Measurements from ENCODE around the gene ZNF385D. TPM values are rescaled to one million over a fixed set of nuclear protein-coding genes. Genes with fewer than 3 reads are reported as not detected.

The ZNF385D gene
- total RNA-seq, 6 experiments from 2014 or later: 0.06 to 2.7 (median 0.59) TPM; not detected in 1

DNA sequence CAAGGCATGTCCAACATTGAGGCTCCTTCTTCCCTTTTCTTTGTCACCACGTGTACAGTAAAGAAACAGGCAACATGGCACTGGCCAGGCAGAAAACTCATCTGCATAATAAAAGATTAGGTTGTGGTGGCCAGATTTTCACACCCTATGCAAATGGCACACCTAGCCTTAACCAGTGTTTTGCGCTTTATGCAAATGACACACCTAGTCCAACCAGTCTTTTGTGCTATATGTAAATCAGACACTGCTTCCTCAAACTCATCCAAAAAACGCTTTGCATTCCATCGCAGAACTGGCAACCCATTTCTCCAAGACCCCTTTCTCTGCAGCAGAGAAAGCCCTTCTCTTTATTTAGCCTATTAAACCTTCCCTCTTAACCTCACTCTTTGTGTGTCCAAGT lies 109.1 kb downstream of the ZNF385D start:
- Histone ChIP-seq H3K4me1 (peaks cover 0 to 27% (median 0%) of the 10 kb centered on the region in 4 donors), H3K4me3 (no peak overlapping the region), H3K9me3 (no peaks in the 10 kb centered on the region), H3K27ac (no peak overlapping the region), H3K27me3 (no peaks in the 10 kb centered on the region), H3K36me3 (no peaks in the 10 kb centered on the region)
- DNase-seq (no peak), ATAC-seq (no peak)
- 67% methylated on average over 4 of the region's 4 CpGs for WGBS (ENCODE audit: insufficient coverage, low coverage, low lambda C conversion rate, missing lambda C conversion rate)
- TF ChIP-seq POLR2A (IDR thresholded peaks at IDR 0.05): no peak
- TF ChIP-seq, protein P1, sequence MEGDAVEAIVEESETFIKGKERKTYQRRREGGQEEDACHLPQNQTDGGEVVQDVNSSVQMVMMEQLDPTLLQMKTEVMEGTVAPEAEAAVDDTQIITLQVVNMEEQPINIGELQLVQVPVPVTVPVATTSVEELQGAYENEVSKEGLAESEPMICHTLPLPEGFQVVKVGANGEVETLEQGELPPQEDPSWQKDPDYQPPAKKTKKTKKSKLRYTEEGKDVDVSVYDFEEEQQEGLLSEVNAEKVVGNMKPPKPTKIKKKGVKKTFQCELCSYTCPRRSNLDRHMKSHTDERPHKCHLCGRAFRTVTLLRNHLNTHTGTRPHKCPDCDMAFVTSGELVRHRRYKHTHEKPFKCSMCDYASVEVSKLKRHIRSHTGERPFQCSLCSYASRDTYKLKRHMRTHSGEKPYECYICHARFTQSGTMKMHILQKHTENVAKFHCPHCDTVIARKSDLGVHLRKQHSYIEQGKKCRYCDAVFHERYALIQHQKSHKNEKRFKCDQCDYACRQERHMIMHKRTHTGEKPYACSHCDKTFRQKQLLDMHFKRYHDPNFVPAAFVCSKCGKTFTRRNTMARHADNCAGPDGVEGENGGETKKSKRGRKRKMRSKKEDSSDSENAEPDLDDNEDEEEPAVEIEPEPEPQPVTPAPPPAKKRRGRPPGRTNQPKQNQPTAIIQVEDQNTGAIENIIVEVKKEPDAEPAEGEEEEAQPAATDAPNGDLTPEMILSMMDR (IDR thresholded peaks at IDR 0.05): no peak
- intact Hi-C loops (cut with DNase I): no loop called here

DNA sequence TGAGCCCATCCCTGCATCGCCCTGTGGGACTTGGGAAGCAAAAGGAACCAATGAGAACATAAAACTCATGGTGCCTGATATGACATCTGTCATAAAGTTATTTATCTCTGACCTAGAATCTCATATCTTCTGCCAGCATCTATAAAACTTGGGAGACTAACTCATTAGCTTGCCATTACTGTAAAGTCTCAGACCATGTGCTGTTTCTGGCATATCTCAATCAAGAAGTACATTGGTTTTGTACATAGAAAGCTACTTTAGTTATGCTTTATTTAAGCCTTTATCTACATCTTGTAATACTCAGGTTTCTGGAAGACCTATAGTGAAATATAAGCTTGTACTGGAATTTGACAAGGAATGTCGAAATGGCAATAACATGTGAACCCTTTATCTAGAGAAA lies 112.5 kb downstream of the ZNF385D start:
- ATAC-seq (no peak), DNase-seq (no peak)
- intact Hi-C loops (cut with DNase I): no loop called here
- 60% methylated on average over 2 of the region's 2 CpGs for WGBS (ENCODE audit: insufficient coverage, low coverage, low lambda C conversion rate, missing lambda C conversion rate)
- TF ChIP-seq, protein P1 (IDR thresholded peaks at IDR 0.05): no peak
- no peak for TF ChIP-seq POLR2A (IDR thresholded peaks at IDR 0.05)
- H3K36me3 ChIP-seq: no peaks in the 10 kb centered on the region
- H3K9me3 ChIP-seq: no peaks in the 10 kb centered on the region
- H3K27ac ChIP-seq: no peak overlapping the region
- H3K4me1 ChIP-seq: no peaks in the 10 kb centered on the region
- no peaks in the 10 kb centered on the region for H3K27me3 ChIP-seq
- no peak overlapping the region for H3K4me3 ChIP-seq

DNA sequence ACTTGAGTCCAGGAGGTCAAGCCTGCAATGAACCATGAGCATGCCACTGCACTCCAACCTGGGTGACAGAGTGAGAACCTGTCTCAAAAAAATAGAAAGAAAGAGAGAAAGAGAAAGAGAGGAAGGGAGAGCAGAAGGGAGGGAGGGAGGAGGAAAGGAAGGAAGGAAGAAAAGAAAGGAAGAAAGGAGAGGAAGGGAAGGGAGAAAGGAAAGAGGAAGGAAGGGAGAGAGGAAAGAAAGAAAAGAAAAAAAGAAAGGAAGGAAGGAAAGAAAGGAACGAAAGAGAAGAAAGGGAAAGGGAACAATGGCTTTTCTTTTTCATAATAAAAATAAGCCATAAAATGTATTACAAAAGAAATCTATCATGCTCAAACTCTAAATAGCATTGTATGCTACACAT lies 116.9 kb downstream of the ZNF385D start:
- 53% methylated on average over 1 of the region's 1 CpG for WGBS (ENCODE audit: insufficient coverage, low coverage, low lambda C conversion rate, missing lambda C conversion rate)
- intact Hi-C loops (cut with DNase I): no loop called here
- TF ChIP-seq, protein P1 (IDR thresholded peaks at IDR 0.05): no peak
- no peak for TF ChIP-seq POLR2A (IDR thresholded peaks at IDR 0.05)
- Histone ChIP-seq H3K36me3 (no peaks in the 10 kb centered on the region), H3K9me3 (no peaks in the 10 kb centered on the region), H3K4me1 (no peaks in the 10 kb centered on the region), H3K27me3 (no peaks in the 10 kb centered on the region), H3K27ac (no peak overlapping the region), H3K4me3 (no peak overlapping the region)
- DNase-seq (no peak), ATAC-seq (no peak)

DNA sequence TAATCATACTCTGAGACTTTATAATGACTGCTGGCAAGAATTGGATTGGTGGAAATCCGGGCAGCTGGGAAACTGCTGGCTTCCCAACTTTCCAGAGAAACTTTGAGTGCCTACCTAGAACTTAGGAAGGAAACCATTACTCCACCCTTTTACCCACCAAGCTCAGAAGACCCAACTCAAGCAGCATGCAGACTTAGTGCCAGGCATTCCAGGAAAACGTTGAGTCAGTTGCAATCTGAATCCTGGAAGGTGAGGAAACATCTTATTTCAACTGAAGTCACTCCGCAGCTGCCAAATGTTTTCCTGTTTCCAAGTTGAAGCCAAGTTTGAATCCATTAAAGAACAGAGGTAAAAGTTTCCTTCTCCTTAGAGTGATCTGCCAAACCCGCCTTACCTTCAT lies 126.5 kb downstream of the ZNF385D start:
- H3K27ac ChIP-seq: no peak overlapping the region
- ATAC-seq (no peak), DNase-seq (no peak)
- peaks cover 0 to 12% (median 2%) of the 10 kb centered on the region in 4 donors for H3K4me1 ChIP-seq
- intact Hi-C loops (cut with DNase I): no loop called here
- no peak overlapping the region for H3K4me3 ChIP-seq
- H3K9me3 ChIP-seq: no peaks in the 10 kb centered on the region
- H3K27me3 ChIP-seq: no peaks in the 10 kb centered on the region
- no peaks in the 10 kb centered on the region for H3K36me3 ChIP-seq
- 58% methylated on average over 2 of the region's 4 CpGs for WGBS (ENCODE audit: insufficient coverage, low coverage, low lambda C conversion rate, missing lambda C conversion rate)
- TF ChIP-seq, protein P1 (IDR thresholded peaks at IDR 0.05): no peak
- TF ChIP-seq POLR2A (IDR thresholded peaks at IDR 0.05): no peak

DNA sequence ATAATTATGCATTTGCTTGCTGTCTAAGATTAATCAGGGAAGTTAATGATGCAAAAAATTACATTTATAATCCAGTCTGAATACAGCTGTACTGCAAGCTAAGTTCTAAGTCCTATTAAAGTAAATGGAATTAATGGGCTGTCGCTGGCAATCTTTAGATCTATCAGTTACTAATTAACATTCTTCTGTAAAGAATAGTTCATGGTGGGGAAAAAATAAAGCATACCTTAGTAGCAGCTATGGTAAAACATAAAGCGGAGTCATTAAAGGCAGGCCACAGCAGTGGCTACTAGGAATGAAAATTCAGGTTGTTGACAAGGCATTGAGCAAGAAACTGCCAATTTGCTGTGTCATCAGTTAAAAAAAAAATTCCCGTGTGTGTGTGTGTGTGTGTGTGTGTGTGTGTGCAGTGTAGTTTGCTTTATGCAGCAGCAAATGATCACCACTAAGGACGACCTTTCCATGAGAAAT lies 129.8 kb downstream of the ZNF385D start:
- intact Hi-C loops (cut with DNase I): no loop called here
- peak; percentile 93 to 97 (median 95) for ATAC-seq
- TF ChIP-seq, protein P1 (IDR thresholded peaks at IDR 0.05): no peak
- TF ChIP-seq POLR2A (IDR thresholded peaks at IDR 0.05): no peak
- H3K9me3 ChIP-seq: no peaks in the 10 kb centered on the region
- WGBS (ENCODE audit: insufficient coverage, low coverage, low lambda C conversion rate, missing lambda C conversion rate): 19% methylated on average over 4 of the region's 4 CpGs
- H3K4me3 ChIP-seq: peak overlapping the region in 1 of 3 donors; percentile 20
- H3K4me1 ChIP-seq: peaks cover 0 to 12% (median 2%) of the 10 kb centered on the region in 4 donors
- DNase-seq: peak in 1 of 3 donors; percentile 46
- no peaks in the 10 kb centered on the region for H3K27me3 ChIP-seq
- no peaks in the 10 kb centered on the region for H3K36me3 ChIP-seq
- H3K27ac ChIP-seq: peak overlapping the region in 1 of 3 donors; percentile 39

Data from right lobe of liver (tissue), 6 donors.